Measurements from ENCODE around the gene PLEKHN1. TPM values are rescaled to one million over a fixed set of nuclear protein-coding genes. Genes with fewer than 3 reads are reported as not detected.

Gene PLEKHN1
- total and polyA plus RNA-seq, 2 donors (not counting 3 experiments of a cell fraction or from before 2014, with no cell fraction given): 0.29 to 0.88 TPM

DNA sequence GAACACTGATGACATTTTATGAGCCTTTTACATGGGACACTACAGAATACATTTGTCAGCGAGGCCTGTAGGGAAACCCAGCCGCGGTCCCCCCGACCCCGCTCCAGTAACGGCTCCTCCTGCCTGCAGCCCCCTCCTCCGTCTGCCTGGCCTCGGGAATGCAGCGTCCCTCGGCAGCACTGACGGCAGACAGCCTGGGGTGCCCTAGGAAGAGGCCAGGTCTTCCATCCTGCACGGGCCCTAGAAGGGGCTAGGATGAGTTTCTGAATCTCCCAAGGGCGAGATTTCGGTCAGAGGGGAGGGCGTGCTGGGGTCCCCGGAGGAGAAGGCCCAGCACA, 34.1 kb upstream of the PLEKHN1 start:
- TF ChIP-seq GATA2 (IDR thresholded peaks at IDR 0.05; ENCODE audit: insufficient read depth, insufficient read length, low read depth, low read length) (no peak), FOS (IDR thresholded peaks at IDR 0.05; ENCODE audit: borderline replicate concordance, insufficient read depth, low read length) (no peak), POLR2AphosphoS5 (IDR thresholded peaks at IDR 0.05; ENCODE audit: insufficient read depth, low read depth, low read length) (no peak), MYC (IDR thresholded peaks at IDR 0.05; ENCODE audit: low read depth, low read length) (no peak), EZH2 (IDR thresholded peaks at IDR 0.05; ENCODE audit: borderline replicate concordance, low read depth, low read length, severe bottlenecking) (no peak), JUN (IDR thresholded peaks at IDR 0.05; ENCODE audit: borderline replicate concordance, insufficient read depth, insufficient read length, low read depth) (no peak), POLR2A (IDR thresholded peaks at IDR 0.05; ENCODE audit: low read depth, low read length) (no peak)
- TF ChIP-seq, protein P1, sequence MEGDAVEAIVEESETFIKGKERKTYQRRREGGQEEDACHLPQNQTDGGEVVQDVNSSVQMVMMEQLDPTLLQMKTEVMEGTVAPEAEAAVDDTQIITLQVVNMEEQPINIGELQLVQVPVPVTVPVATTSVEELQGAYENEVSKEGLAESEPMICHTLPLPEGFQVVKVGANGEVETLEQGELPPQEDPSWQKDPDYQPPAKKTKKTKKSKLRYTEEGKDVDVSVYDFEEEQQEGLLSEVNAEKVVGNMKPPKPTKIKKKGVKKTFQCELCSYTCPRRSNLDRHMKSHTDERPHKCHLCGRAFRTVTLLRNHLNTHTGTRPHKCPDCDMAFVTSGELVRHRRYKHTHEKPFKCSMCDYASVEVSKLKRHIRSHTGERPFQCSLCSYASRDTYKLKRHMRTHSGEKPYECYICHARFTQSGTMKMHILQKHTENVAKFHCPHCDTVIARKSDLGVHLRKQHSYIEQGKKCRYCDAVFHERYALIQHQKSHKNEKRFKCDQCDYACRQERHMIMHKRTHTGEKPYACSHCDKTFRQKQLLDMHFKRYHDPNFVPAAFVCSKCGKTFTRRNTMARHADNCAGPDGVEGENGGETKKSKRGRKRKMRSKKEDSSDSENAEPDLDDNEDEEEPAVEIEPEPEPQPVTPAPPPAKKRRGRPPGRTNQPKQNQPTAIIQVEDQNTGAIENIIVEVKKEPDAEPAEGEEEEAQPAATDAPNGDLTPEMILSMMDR (IDR thresholded peaks at IDR 0.05; ENCODE audit: extremely low read depth in 1 of 2, insufficient read depth in 1 of 2, low read depth in 1 of 2, low read length in 2 of 2): no peak
- TF ChIP-seq, protein P2, sequence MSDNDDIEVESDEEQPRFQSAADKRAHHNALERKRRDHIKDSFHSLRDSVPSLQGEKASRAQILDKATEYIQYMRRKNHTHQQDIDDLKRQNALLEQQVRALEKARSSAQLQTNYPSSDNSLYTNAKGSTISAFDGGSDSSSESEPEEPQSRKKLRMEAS (IDR thresholded peaks at IDR 0.05; ENCODE audit: insufficient read depth, insufficient read length): no peak
- no peak overlapping the region for H3K4me2 ChIP-seq (ENCODE audit: insufficient read depth, low read length)
- no peaks in the 10 kb centered on the region for H3K9me1 ChIP-seq (replicated peaks; ENCODE audit: control insufficient read depth, extremely low read depth, insufficient read depth, low read length)
- ChIA-PET POLR2A (interaction anchor here (0.5 kb wide), 1 partner anchor 18 kb away, joined by 3 read pairs; no protein-coding TSS in a partner anchor), CTCF (no interaction called here)
- no peak overlapping the region for H2AFZ ChIP-seq (ENCODE audit: low read depth, low read length)
- FAIRE-seq: no peak
- intact Hi-C loops (cut with micrococcal nuclease): no loop called here
- DNase-seq (ENCODE audit: low read depth, low spot score): no peak
- H3K4me3 ChIP-seq (replicated peaks in 1 of 3; ENCODE audit: insufficient read depth in 1 of 3, low read depth in 1 of 3, low read length in 3 of 3): no peak overlapping the region
- no peaks in the 10 kb centered on the region for H3K4me1 ChIP-seq (ENCODE audit: control insufficient read depth, extremely low read depth, insufficient read depth, low read length)
- no peaks in the 10 kb centered on the region for H3K79me2 ChIP-seq (ENCODE audit: control insufficient read depth, insufficient read depth, low read length)
- H3K9ac ChIP-seq (replicated peaks; ENCODE audit: extremely low read depth, insufficient read depth, low read length): no peak overlapping the region
- H4K20me1 ChIP-seq (replicated peaks; ENCODE audit: control insufficient read depth, extremely low read depth, insufficient read depth, low read length): no peaks in the 10 kb centered on the region
- no TSS peak for BruUV-seq (replicated peaks)
- peaks cover 12 to 16% of the 10 kb centered on the region in 2 experiments for H3K27me3 ChIP-seq (ENCODE audit: control insufficient read depth in 2 of 2, insufficient read depth in 2 of 2, low read length in 2 of 2)
- H3K36me3 ChIP-seq (ENCODE audit: control insufficient read depth in 2 of 2, extremely low read depth in 1 of 2, insufficient read depth in 2 of 2, low read length in 2 of 2): no peaks in the 10 kb centered on the region
- H3K9me3 ChIP-seq (replicated peaks; ENCODE audit: control insufficient read depth, insufficient read depth, low read length): no peaks in the 10 kb centered on the region
- H3K27ac ChIP-seq (ENCODE audit: insufficient read depth, low read depth, low read length): no peak overlapping the region
- dilution Hi-C loops (cut with MboI; ENCODE audit: extremely low pct_ligation_motif_present, low sequenced_read_pairs): no loop called here

All from endothelial cell of umbilical vein (primary cell).